GM12878 (cell line): ENCODE measurements around the gene CLEC5A. TPM values are rescaled to one million over a fixed set of nuclear protein-coding genes. Genes with fewer than 3 reads are reported as not detected.

Source experiments
- ATAC-seq: fragments of 200-7000 bp; cut with Tn5 transposase; 3 replicates; pipeline ENCODE4 v1.9.1; 2020; ENCODE audit warnings: mild to moderate bottlenecking, moderate library complexity
- BruUV-seq: library from RNA; stranded (reverse); fragments of 400-500 nt; replicated peaks from 2 replicates; lab custom pipeline; 2021; lab: Mats Ljungman, UMichigan
- CTCF ChIA-PET: fragments of 300-600 bp; sonication (Branson Sonifier 250); formaldehyde crosslinking; extraction: SDS; loops from one replicate; lab custom pipeline; 2021; ENCODE audit warnings: inconsistent platforms; lab: Yijun Ruan, JAX
- POLR2A ChIA-PET: fragments of 350-600 bp; formaldehyde crosslinking; extraction: SDS; loops from one replicate; lab custom pipeline; 2021; ENCODE audit warnings: inconsistent platforms; lab: Charles Lee
- RAD21 ChIA-PET: fragments of 300-600 bp; sonication (Branson Sonifier 250); formaldehyde crosslinking; loops from one replicate; lab custom pipeline; 2023; ENCODE audit warnings: antibody characterized with exemption; ENCODE audit not compliant: unreplicated experiment; lab: Charles Lee
- SMC1A ChIA-PET: fragments of 300-600 bp; sonication (Branson Sonifier 250); formaldehyde crosslinking; loops from one replicate; lab custom pipeline; 2023; ENCODE audit not compliant: unreplicated experiment, uncharacterized antibody; lab: Charles Lee
- DNase-seq: peaks from one replicate; pipeline ENCODE4 v3.0.0-alpha.2; 2011; ENCODE audit warnings: low read depth, low spot score
- FAIRE-seq: peaks from 3 replicates; lab custom pipeline; 2011; peaks lifted over from hg19 to GRCh38; lab: Jason Lieb, UNC
- H2AFZ ChIP-seq: 2 replicates; pipeline ENCODE4 v1.6.0; 2011; ENCODE audit warnings: low read depth, low read length, control low read depth; ENCODE audit not compliant: control insufficient read depth
- H3K27ac ChIP-seq: 2 replicates; pipeline ENCODE4 v1.5.1; 2011; ENCODE audit warnings: control low read depth; ENCODE audit not compliant: control insufficient read depth, insufficient read depth
- H3K27me3 ChIP-seq, 2 experiments: replicated peaks in 1 of 2; 2 replicates each; pipeline versions ENCODE4 v1.6.0 to v1.6.1; 2011; ENCODE audit warnings: low read length in 1 of 2; ENCODE audit not compliant: control insufficient read depth in 2 of 2, insufficient read depth in 2 of 2
- H3K36me3 ChIP-seq, 2 experiments: 2 replicates each; pipeline ENCODE4 v1.5.1; 2011; ENCODE audit warnings: low read length in 1 of 2; ENCODE audit not compliant: control insufficient read depth in 2 of 2, insufficient read depth in 2 of 2
- H3K4me1 ChIP-seq: 2 replicates; pipeline ENCODE4 v1.6.1; 2011; ENCODE audit warnings: mild to moderate bottlenecking, low read length, moderate library complexity, mixed read lengths; ENCODE audit not compliant: control insufficient read depth, insufficient read depth
- H3K4me2 ChIP-seq: 2 replicates; pipeline ENCODE4 v1.6.0; 2011; ENCODE audit warnings: control low read depth; ENCODE audit not compliant: control insufficient read depth, insufficient read depth
- H3K4me3 ChIP-seq: fragments of 200-600 bp; sonication (generic); 2 replicates; pipeline ENCODE4 v1.5.1; 2016
- H3K79me2 ChIP-seq: 2 replicates; pipeline ENCODE4 v1.6.0; 2011; ENCODE audit warnings: low read length; ENCODE audit not compliant: control insufficient read depth, insufficient read depth
- H3K9ac ChIP-seq: 2 replicates; pipeline ENCODE4 v1.8.0; 2011; ENCODE audit warnings: low read length, control low read depth, mixed read lengths; ENCODE audit not compliant: control insufficient read depth, insufficient read depth
- H3K9me3 ChIP-seq: replicated peaks from 3 replicates; pipeline ENCODE4 v1.5.1; 2011; ENCODE audit warnings: mild to moderate bottlenecking, low read length; ENCODE audit not compliant: control insufficient read depth, insufficient read depth
- H4K20me1 ChIP-seq: 2 replicates; pipeline ENCODE4 v1.6.0; 2011; ENCODE audit not compliant: control insufficient read depth, insufficient read depth
- DPF2 ChIP-seq: fragments of 450-650 bp; IDR thresholded peaks from 2 replicates; pipeline ENCODE4 v1.6.1; 2017; ENCODE audit warnings: mild to moderate bottlenecking
- FOXM1 ChIP-seq: IDR thresholded peaks from 2 replicates; pipeline ENCODE4 v1.6.1; 2012; ENCODE audit warnings: low read depth, mild to moderate bottlenecking, inconsistent platforms, low read length, moderate library complexity
- GABPA ChIP-seq: IDR thresholded peaks from 2 replicates; pipeline ENCODE4 v1.6.1; 2014; ENCODE audit warnings: antibody characterized with exemption, low read depth, mild to moderate bottlenecking, inconsistent platforms
- JUNB ChIP-seq: IDR thresholded peaks from 2 replicates; pipeline ENCODE4 v1.6.1; 2016; ENCODE audit warnings: antibody characterized with exemption, mild to moderate bottlenecking
- KAT2A ChIP-seq: conservative IDR thresholded peaks from 2 replicates; pipeline ENCODE4 v1.6.1; 2011; ENCODE audit warnings: low read depth, low read length; ENCODE audit not compliant: control insufficient read depth
- LARP7 ChIP-seq: fragments of 450-650 bp; IDR thresholded peaks from 2 replicates; pipeline ENCODE4 v1.6.1; 2017; ENCODE audit warnings: mild to moderate bottlenecking
- NFXL1 ChIP-seq: fragments of 450-650 bp; IDR thresholded peaks from 2 replicates; pipeline ENCODE4 v1.6.1; 2017; ENCODE audit warnings: antibody characterized with exemption, mild to moderate bottlenecking, borderline replicate concordance
- NFYA ChIP-seq: IDR thresholded peaks from 2 replicates; pipeline ENCODE4 v1.6.1; 2011; ENCODE audit warnings: low read depth, mild to moderate bottlenecking, low read length, improper control_type of control experiment, borderline replicate concordance
- SRF ChIP-seq, 2 experiments: IDR thresholded peaks; 2 replicates each; pipeline ENCODE4 v1.6.1; 2011; ENCODE audit warnings: low read depth in 2 of 2, low read length in 2 of 2, mild to moderate bottlenecking in 1 of 2, moderate library complexity in 1 of 2
- SUPT20H ChIP-seq: IDR thresholded peaks from 2 replicates; pipeline ENCODE4 v1.6.1; 2011; ENCODE audit warnings: low read depth, mild to moderate bottlenecking, low read length, moderate library complexity, borderline replicate concordance; ENCODE audit not compliant: control insufficient read depth
- TARDBP ChIP-seq: IDR thresholded peaks from 2 replicates; pipeline ENCODE4 v1.6.1; 2016; ENCODE audit warnings: borderline replicate concordance
- TCF3 ChIP-seq: IDR thresholded peaks from 2 replicates; pipeline ENCODE4 v1.6.1; 2012; ENCODE audit warnings: low read depth, mild to moderate bottlenecking, low read length, borderline replicate concordance; ENCODE audit not compliant: insufficient read depth
- YBX1 ChIP-seq: fragments of 450-650 bp; IDR thresholded peaks from 2 replicates; pipeline ENCODE4 v1.6.1; 2016; ENCODE audit warnings: antibody characterized with exemption
- ZNF207 ChIP-seq: fragments of 450-650 bp; IDR thresholded peaks from 2 replicates; pipeline ENCODE4 v1.6.1; 2014; ENCODE audit warnings: antibody characterized with exemption, mild to moderate bottlenecking, borderline replicate concordance
- ZNF217 ChIP-seq: fragments of 450-650 bp; IDR thresholded peaks from 2 replicates; pipeline ENCODE4 v1.6.1; 2017; ENCODE audit warnings: antibody characterized with exemption, mild to moderate bottlenecking
- ZZZ3 ChIP-seq: IDR thresholded peaks from 2 replicates; pipeline ENCODE4 v1.6.1; 2011; ENCODE audit warnings: low read depth; ENCODE audit not compliant: control insufficient read depth, insufficient read length
- WGBS: methylation state at CpG from one replicate; pipeline ENCODE4 v1.1.6; 2016; ENCODE audit warnings: low lambda C conversion rate; ENCODE audit not compliant: insufficient replicate concordance, insufficient coverage; ENCODE audit errors: missing lambda C conversion rate; 5-methylcytosine and 5-hydroxymethylcytosine counted together
- in situ Hi-C: fragments of 300-500 bp; cut with MboI; formaldehyde crosslinking; loops from 9 replicates; pipeline ENCODE4 v1.14.3; 2018; ENCODE audit warnings: mixed read lengths
- intact Hi-C: fragments of 100-400 bp; cut with micrococcal nuclease; formaldehyde crosslinking; loops from one replicate; pipeline ENCODE4 v1.14.2; 2022; ENCODE audit not compliant: unreplicated experiment
- polyA plus RNA-seq, 11 experiments: library from polyadenylated mRNA; depleted of rRNA in 4 of 11; unstranded in 6 of 11; stranded (reverse) in 5 of 11; fragments of >200 nt; fragmentation: Nextera tagmentation in 4 of 11; fragmentation: Illumina TruSeq in 1 of 11; extraction: Ambion mirVana in 4 of 11; extraction: Trizol in 1 of 11; gene quantifications; 1 replicate in 1 of 11; 2 replicates in 10 of 11; pipeline versions ENCODE4 v1.2.1 to v1.2.3, GENCODE V29; 2011 to 2016; ENCODE audit warnings: inconsistent platforms in 2 of 11, missing spikeins in 2 of 11, low read depth in 1 of 11
- total RNA-seq, 4 experiments: library from RNA; depleted of rRNA in 3 of 4; stranded (reverse); fragments of >200 nt in 3 of 4; fragmentation: Illumina TruSeq in 1 of 4; extraction: Trizol in 1 of 4; gene quantifications; 2 replicates each; pipeline versions ENCODE4 v1.2.1 to v1.2.3, GENCODE V29; 2013 to 2021
- TF ChIP-seq, protein P1 (sequence below): IDR thresholded peaks from 2 replicates; pipeline ENCODE4 v1.6.1; 2011; ENCODE audit warnings: borderline replicate concordance, low read depth, mild to moderate bottlenecking, moderate library complexity, low read length; ENCODE audit not compliant: insufficient read depth, poor library complexity, severe bottlenecking
- TF ChIP-seq, protein P2 (sequence below): fragments of 150-350 bp; IDR thresholded peaks from 2 replicates; pipeline ENCODE4 v1.6.1; 2014; ENCODE audit warnings: mild to moderate bottlenecking, low read depth, low read length
- TF ChIP-seq, protein P3 (sequence below): fragments of 450-650 bp; IDR thresholded peaks from 2 replicates; pipeline ENCODE4 v1.6.1; 2014; ENCODE audit warnings: mild to moderate bottlenecking

CLEC5A gene
- total and polyA plus RNA-seq, 10 of the 15 experiments (the other 5 are each of a cell fraction or from before 2014, with no cell fraction given) = not detected

DNA sequence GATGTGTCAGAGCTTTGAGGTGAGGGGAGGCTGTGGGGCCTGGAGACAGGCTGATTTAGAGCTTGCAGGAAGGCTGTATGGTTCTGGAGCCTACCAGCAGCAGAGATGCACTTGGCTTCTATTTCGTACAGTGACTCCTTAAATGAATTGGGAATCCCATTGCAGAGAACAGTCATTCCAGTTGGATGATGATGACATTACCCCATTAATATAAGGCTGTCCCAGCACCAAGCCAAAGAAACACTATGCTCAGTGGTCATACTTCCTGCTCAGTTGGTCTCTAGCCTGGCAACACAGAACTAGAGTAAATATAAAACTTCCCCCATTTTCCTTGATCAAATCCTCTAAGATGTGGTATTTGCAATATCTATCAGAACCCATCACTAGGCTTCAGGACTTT lies 5.7 kb upstream of the CLEC5A start:
- 0% methylated on average over 1 of the region's 1 CpG for WGBS
- in situ Hi-C loops = no loop called here
- Histone ChIP-seq H3K9me3 (no peaks in the 10 kb centered on the region), H3K36me3 (no peaks in the 10 kb centered on the region), H3K4me1 (no peaks in the 10 kb centered on the region), H3K79me2 (no peaks in the 10 kb centered on the region), H3K27me3 (no peaks in the 10 kb centered on the region), H4K20me1 (no peaks in the 10 kb centered on the region), H3K4me2 (no peak overlapping the region), H3K27ac (no peak overlapping the region), H3K9ac (no peak overlapping the region), H3K4me3 (no peak overlapping the region), H2AFZ (no peak overlapping the region)
- ChIA-PET SMC1A (no interaction called here), CTCF (no interaction called here), RAD21 (no interaction called here), POLR2A (no interaction called here)
- no peak for FAIRE-seq
- BruUV-seq = no TSS peak
- no peak for ATAC-seq
- intact Hi-C loops = no loop called here
- DNase-seq = no peak
- no peak for TF ChIP-seq JUNB
- no peak for TF ChIP-seq SUPT20H
- TF ChIP-seq TCF3 = no peak
- TF ChIP-seq, protein P1, sequence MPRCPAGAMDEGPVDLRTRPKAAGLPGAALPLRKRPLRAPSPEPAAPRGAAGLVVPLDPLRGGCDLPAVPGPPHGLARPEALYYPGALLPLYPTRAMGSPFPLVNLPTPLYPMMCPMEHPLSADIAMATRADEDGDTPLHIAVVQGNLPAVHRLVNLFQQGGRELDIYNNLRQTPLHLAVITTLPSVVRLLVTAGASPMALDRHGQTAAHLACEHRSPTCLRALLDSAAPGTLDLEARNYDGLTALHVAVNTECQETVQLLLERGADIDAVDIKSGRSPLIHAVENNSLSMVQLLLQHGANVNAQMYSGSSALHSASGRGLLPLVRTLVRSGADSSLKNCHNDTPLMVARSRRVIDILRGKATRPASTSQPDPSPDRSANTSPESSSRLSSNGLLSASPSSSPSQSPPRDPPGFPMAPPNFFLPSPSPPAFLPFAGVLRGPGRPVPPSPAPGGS = no peak
- TF ChIP-seq KAT2A = no peak
- TF ChIP-seq SRF (IDR thresholded peaks at IDR 0.05; ENCODE audit: low read depth in 2 of 2, low read length in 2 of 2) = no peak
- no peak for TF ChIP-seq NFYA
- no peak for TF ChIP-seq ZZZ3
- TF ChIP-seq, protein P2, sequence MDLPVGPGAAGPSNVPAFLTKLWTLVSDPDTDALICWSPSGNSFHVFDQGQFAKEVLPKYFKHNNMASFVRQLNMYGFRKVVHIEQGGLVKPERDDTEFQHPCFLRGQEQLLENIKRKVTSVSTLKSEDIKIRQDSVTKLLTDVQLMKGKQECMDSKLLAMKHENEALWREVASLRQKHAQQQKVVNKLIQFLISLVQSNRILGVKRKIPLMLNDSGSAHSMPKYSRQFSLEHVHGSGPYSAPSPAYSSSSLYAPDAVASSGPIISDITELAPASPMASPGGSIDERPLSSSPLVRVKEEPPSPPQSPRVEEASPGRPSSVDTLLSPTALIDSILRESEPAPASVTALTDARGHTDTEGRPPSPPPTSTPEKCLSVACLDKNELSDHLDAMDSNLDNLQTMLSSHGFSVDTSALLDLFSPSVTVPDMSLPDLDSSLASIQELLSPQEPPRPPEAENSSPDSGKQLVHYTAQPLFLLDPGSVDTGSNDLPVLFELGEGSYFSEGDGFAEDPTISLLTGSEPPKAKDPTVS = no peak
- TF ChIP-seq DPF2 = no peak
- no peak for TF ChIP-seq LARP7
- TF ChIP-seq NFXL1 = no peak
- TF ChIP-seq YBX1 = no peak
- no peak for TF ChIP-seq ZNF217
- TF ChIP-seq TARDBP = no peak
- TF ChIP-seq ZNF207 = no peak
- TF ChIP-seq GABPA = no peak
- TF ChIP-seq, protein P3, sequence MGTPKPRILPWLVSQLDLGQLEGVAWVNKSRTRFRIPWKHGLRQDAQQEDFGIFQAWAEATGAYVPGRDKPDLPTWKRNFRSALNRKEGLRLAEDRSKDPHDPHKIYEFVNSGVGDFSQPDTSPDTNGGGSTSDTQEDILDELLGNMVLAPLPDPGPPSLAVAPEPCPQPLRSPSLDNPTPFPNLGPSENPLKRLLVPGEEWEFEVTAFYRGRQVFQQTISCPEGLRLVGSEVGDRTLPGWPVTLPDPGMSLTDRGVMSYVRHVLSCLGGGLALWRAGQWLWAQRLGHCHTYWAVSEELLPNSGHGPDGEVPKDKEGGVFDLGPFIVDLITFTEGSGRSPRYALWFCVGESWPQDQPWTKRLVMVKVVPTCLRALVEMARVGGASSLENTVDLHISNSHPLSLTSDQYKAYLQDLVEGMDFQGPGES = no peak
- TF ChIP-seq FOXM1 = no peak
- TF ChIP-seq, all 136 proteins: peak for 0
